BE2C (cell line): ENCODE results near the gene LTB4R2.
A peak's percentile ranks its signal among the peaks of the same experiment; 100 is the strongest.

ENCODE experiments used
- DNase-seq: peaks from one replicate; pipeline ENCODE4 v3.0.0-alpha.2; 2020
- H3K27me3 ChIP-seq: fragments of 250-450 bp; sonication (Bioruptor Pico); 2 replicates; pipeline ENCODE4 v1.5.1; 2020; ENCODE audit warnings: mild to moderate bottlenecking
- H3K36me3 ChIP-seq: fragments of 250-450 bp; sonication (Bioruptor Pico); 2 replicates; pipeline ENCODE4 v1.5.1; 2020; ENCODE audit warnings: mild to moderate bottlenecking
- H3K4me1 ChIP-seq: fragments of 250-450 bp; sonication (Bioruptor Pico); 2 replicates; pipeline ENCODE4 v1.5.1; 2020
- H3K4me3 ChIP-seq: 2 replicates; pipeline ENCODE4 v1.5.1; 2011; ENCODE audit warnings: low read depth, low read length
- H3K9me3 ChIP-seq: fragments of 250-450 bp; sonication (Bioruptor Pico); 2 replicates; pipeline ENCODE4 v1.5.1; 2020
- CTCF ChIP-seq: IDR thresholded peaks from 2 replicates; pipeline ENCODE4 v1.5.1; 2012; ENCODE audit warnings: mild to moderate bottlenecking, low read depth, low read length

Gene LTB4R2

GRCh38 chr14:24315243-24315806 lies 5.4 kb downstream of the LTB4R2 start:
- TF ChIP-seq CTCF: no peak
- Histone ChIP-seq H3K4me1 (peaks cover 3% of the 10 kb centered on the region), H3K27me3 (peaks cover 48% of the 10 kb centered on the region), H3K36me3 (peaks cover 4% of the 10 kb centered on the region; the same call in 1 of the 2 replicates), H3K9me3 (peaks cover 10% of the 10 kb centered on the region), H3K4me3 (no peak overlapping the region)
- DNase-seq: no peak

GRCh38 chr14:24315807-24316596 lies 6.1 kb downstream of the LTB4R2 start:
- TF ChIP-seq CTCF: no peak
- peaks cover 10% of the 10 kb centered on the region for H3K9me3 ChIP-seq
- DNase-seq: peak; percentile 50
- peaks cover 54% of the 10 kb centered on the region for H3K27me3 ChIP-seq
- H3K4me1 ChIP-seq: peaks cover 3% of the 10 kb centered on the region
- H3K4me3 ChIP-seq: no peak overlapping the region
- no peaks in the 10 kb centered on the region for H3K36me3 ChIP-seq

- TF ChIP-seq CTCF: no peak
- peaks cover 3% of the 10 kb centered on the region for H3K4me1 ChIP-seq
- no peaks in the 10 kb centered on the region for H3K36me3 ChIP-seq
- H3K9me3 ChIP-seq: peaks cover 10% of the 10 kb centered on the region
- DNase-seq: no peak
- peaks cover 55% of the 10 kb centered on the region for H3K27me3 ChIP-seq
- H3K4me3 ChIP-seq: no peak overlapping the region
These were observed 6.6 kb downstream of the LTB4R2 start for GRCh38 chr14:24316597-24316950.

- no peak for DNase-seq
These were observed 7.4 kb downstream of the LTB4R2 start for GRCh38 chr14:24317141-24317928.

GRCh38 chr14:24321212-24321975 lies 11.5 kb downstream of the LTB4R2 start:
- Histone ChIP-seq H3K36me3 (no peaks in the 10 kb centered on the region), H3K4me3 (no peak overlapping the region), H3K4me1 (no peaks in the 10 kb centered on the region; the same call in 1 of the 2 replicates), H3K9me3 (peaks cover 3% of the 10 kb centered on the region; the same call in 1 of the 2 replicates), H3K27me3 (peaks cover 49% of the 10 kb centered on the region)
- no peak for DNase-seq
- TF ChIP-seq CTCF: no peak

More at GRCh38 chr14:24317141-24317928, 7.4 kb downstream of the LTB4R2 start:
- Histone ChIP-seq H3K36me3 (no peaks in the 10 kb centered on the region), H3K4me3 (no peak overlapping the region), H3K27me3 (peaks cover 59% of the 10 kb centered on the region), H3K4me1 (peaks cover 3% of the 10 kb centered on the region), H3K9me3 (peaks cover 10% of the 10 kb centered on the region)
- no peak for TF ChIP-seq CTCF
